OCI-LY1 (cell line): ENCODE results near the gene RNF212.

Source experiments
- H2AFZ ChIP-seq: fragments of 200-600 bp; sonication (generic), shearing (Covaris generic); 2 replicates; pipeline ENCODE4 v1.6.0; 2014; ENCODE audit warnings: antibody characterized with exemption, mild to moderate bottlenecking, low read length
- H3F3A ChIP-seq: fragments of 200-600 bp; sonication (generic), shearing (Covaris generic); 2 replicates; pipeline ENCODE4 v1.6.0; 2014; ENCODE audit warnings: mild to moderate bottlenecking, antibody characterized with exemption, low read length, moderate library complexity; ENCODE audit not compliant: insufficient read depth
- H3K27ac ChIP-seq: fragments of 200-600 bp; sonication (generic); 2 replicates; pipeline ENCODE4 v1.5.1; 2014; ENCODE audit warnings: low read length, mixed run types, mild to moderate bottlenecking, low read depth; ENCODE audit not compliant: poor library complexity, severe bottlenecking
- H3K27me3 ChIP-seq: fragments of 200-600 bp; sonication (generic); 2 replicates; pipeline ENCODE4 v1.6.0; 2014; ENCODE audit warnings: antibody characterized with exemption, mild to moderate bottlenecking, low read length, moderate library complexity; ENCODE audit not compliant: insufficient read depth
- H3K36me3 ChIP-seq: fragments of 200-600 bp; sonication (generic); 2 replicates; pipeline ENCODE4 v1.6.1; 2014; ENCODE audit warnings: mild to moderate bottlenecking, antibody characterized with exemption, low read length, moderate library complexity, mixed read lengths; ENCODE audit not compliant: insufficient read depth
- H3K4me1 ChIP-seq: fragments of 200-600 bp; sonication (generic); 2 replicates; pipeline ENCODE4 v1.5.1; 2014; ENCODE audit warnings: mild to moderate bottlenecking, low read length, moderate library complexity; ENCODE audit not compliant: insufficient read depth, severe bottlenecking
- H3K4me2 ChIP-seq: fragments of 200-600 bp; sonication (generic), shearing (Covaris generic); 2 replicates; pipeline ENCODE4 v1.6.1; 2014; ENCODE audit warnings: low read length
- H3K4me3 ChIP-seq: fragments of 200-600 bp; sonication (generic); 2 replicates; pipeline ENCODE4 v1.5.1; 2014; ENCODE audit warnings: low read length, low read depth, mild to moderate bottlenecking, mixed read lengths; ENCODE audit not compliant: poor library complexity, severe bottlenecking
- H3K79me2 ChIP-seq: fragments of 200-600 bp; shearing (Covaris generic); 2 replicates; pipeline ENCODE4 v1.6.1; 2016; ENCODE audit warnings: mixed run types, low read length, mixed read lengths; ENCODE audit not compliant: insufficient read depth
- H3K9ac ChIP-seq: fragments of 200-600 bp; sonication (generic), shearing (Covaris generic); 2 replicates; pipeline ENCODE4 v1.6.1; 2014; ENCODE audit warnings: mild to moderate bottlenecking, low read length, mixed read lengths
- H3K9me2 ChIP-seq: fragments of 200-600 bp; sonication (generic), shearing (Covaris generic); 2 replicates; pipeline ENCODE4 v1.6.1; 2014; ENCODE audit warnings: low read depth, mild to moderate bottlenecking, low read length, mixed read lengths
- H3K9me3 ChIP-seq: fragments of 200-600 bp; shearing (Covaris generic); 2 replicates; pipeline ENCODE4 v1.6.1; 2014; ENCODE audit warnings: low read length, mixed read lengths
- H4K20me1 ChIP-seq: fragments of 200-600 bp; sonication (generic), shearing (Covaris generic); 2 replicates; pipeline ENCODE4 v1.6.0; 2016; ENCODE audit warnings: mild to moderate bottlenecking, low read length; ENCODE audit not compliant: insufficient read depth
- EZH2 ChIP-seq: fragments of 200-600 bp; sonication (generic), shearing (Covaris generic); IDR thresholded peaks from 2 replicates; pipeline ENCODE4 v1.8.0; 2017; ENCODE audit warnings: borderline replicate concordance, mixed run types, mild to moderate bottlenecking, antibody characterized with exemption, low read length, moderate library complexity, mixed read lengths
- TF ChIP-seq, protein P1 (sequence below): fragments of 200-600 bp; sonication (generic), shearing (Covaris generic); IDR thresholded peaks from 2 replicates; pipeline ENCODE4 v1.5.1; 2017; ENCODE audit warnings: mild to moderate bottlenecking, antibody characterized with exemption, low read length, moderate library complexity, mixed read lengths

The RNF212 gene

DNA sequence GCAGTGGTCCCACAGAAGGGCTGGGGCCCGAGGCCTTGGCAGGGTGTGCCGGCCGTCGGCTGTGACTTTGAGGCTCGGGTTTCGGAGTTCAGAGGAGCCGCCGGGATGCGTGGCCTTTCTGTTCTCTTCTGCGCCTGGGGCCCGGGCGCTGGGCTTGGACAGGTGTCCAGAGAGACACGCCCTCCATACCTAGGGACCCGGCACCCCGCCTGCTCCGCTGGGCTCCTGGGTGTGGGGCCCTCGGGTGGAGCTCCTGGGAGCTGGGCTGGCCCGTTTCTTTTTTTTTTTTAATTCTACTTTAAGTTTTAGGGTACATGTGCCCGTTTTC lies 90.7 kb downstream of the RNF212 start:
- H3K4me3 ChIP-seq = no peak overlapping the region

DNA sequence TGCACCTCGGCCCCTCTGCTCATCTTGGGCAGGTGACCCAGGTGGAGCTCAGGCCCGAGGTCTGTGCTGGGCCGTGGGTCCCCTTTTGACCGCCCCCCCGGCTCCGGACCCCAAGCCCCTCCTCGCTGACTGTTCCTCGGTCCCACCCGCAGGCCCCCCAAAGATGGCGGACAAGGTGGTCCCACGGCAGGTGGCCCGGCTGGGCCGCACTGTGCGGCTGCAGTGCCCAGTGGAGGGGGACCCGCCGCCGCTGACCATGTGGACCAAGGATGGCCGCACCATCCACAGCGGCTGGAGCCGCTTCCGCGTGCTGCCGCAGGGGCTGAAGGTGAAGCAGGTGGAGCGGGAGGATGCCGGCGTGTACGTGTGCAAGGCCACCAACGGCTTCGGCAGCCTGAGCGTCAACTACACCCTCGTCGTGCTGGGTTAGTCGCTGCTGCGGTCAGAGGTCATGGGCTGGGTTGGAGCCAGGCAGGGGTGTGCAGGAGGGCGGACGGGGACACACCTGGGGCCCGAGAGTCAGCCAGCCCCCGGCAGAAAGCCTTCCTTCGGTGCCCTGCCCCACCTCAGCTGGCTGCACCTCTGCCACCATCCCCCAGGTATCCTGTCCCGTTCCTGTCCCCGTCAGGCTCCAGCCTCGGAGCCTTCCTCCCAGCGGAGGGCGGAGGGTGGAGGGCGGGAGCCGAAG lies 91.2 kb downstream of the RNF212 start:
- Histone ChIP-seq H3K27ac (no peak overlapping the region), H3K9me3 (no peaks in the 10 kb centered on the region), H3F3A (no peaks in the 10 kb centered on the region), H3K4me1 (peaks cover 7% of the 10 kb centered on the region), H3K36me3 (no peaks in the 10 kb centered on the region), H3K9ac (no peak overlapping the region), H3K79me2 (no peaks in the 10 kb centered on the region), H3K4me3 (no peak overlapping the region), H3K27me3 (no peaks in the 10 kb centered on the region), H2AFZ (no peak overlapping the region), H3K9me2 (no peaks in the 10 kb centered on the region), H4K20me1 (no peaks in the 10 kb centered on the region), H3K4me2 (no peak overlapping the region)
- TF ChIP-seq, protein P1, sequence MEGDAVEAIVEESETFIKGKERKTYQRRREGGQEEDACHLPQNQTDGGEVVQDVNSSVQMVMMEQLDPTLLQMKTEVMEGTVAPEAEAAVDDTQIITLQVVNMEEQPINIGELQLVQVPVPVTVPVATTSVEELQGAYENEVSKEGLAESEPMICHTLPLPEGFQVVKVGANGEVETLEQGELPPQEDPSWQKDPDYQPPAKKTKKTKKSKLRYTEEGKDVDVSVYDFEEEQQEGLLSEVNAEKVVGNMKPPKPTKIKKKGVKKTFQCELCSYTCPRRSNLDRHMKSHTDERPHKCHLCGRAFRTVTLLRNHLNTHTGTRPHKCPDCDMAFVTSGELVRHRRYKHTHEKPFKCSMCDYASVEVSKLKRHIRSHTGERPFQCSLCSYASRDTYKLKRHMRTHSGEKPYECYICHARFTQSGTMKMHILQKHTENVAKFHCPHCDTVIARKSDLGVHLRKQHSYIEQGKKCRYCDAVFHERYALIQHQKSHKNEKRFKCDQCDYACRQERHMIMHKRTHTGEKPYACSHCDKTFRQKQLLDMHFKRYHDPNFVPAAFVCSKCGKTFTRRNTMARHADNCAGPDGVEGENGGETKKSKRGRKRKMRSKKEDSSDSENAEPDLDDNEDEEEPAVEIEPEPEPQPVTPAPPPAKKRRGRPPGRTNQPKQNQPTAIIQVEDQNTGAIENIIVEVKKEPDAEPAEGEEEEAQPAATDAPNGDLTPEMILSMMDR = no peak
- no peak for TF ChIP-seq EZH2

More for the DNA sequence above, 90.7 kb downstream of the RNF212 start:
- Histone ChIP-seq H3K4me2 (no peak overlapping the region), H3K9me3 (no peaks in the 10 kb centered on the region), H4K20me1 (no peaks in the 10 kb centered on the region), H3K27me3 (no peaks in the 10 kb centered on the region), H3K36me3 (no peaks in the 10 kb centered on the region), H2AFZ (no peak overlapping the region), H3K9ac (no peak overlapping the region), H3K4me1 (peaks cover 7% of the 10 kb centered on the region), H3K9me2 (no peaks in the 10 kb centered on the region), H3K79me2 (no peaks in the 10 kb centered on the region), H3K27ac (no peak overlapping the region), H3F3A (no peaks in the 10 kb centered on the region)
- no peak for TF ChIP-seq EZH2
- TF ChIP-seq, protein P1 = no peak
